Upper lobe of left lung (tissue), 6 donors: ENCODE results near the gene RPS14. TPM values are rescaled to one million over a fixed set of nuclear protein-coding genes. Genes with fewer than 3 reads are reported as not detected.

Experiments
- ATAC-seq, 2 donors: fragments of 200-7000 bp; cut with Tn5 transposase; one replicate each; pipeline ENCODE4 v1.9.1; 2022; ENCODE audit warnings: mild to moderate bottlenecking in 2 of 2, moderate library complexity in 2 of 2; ENCODE audit not compliant: low FRiP score in 2 of 2
- DNase-seq, 2 donors: peaks; one replicate each; pipeline ENCODE4 v3.0.0-alpha.2; 2019 to 2020
- H3K27ac ChIP-seq, 4 donors: fragments of 200-600 bp; sonication (generic); one replicate each; pipeline ENCODE4 v1.5.1; 2016 to 2019
- H3K27me3 ChIP-seq, 4 donors: fragments of 200-600 bp; sonication (generic); one replicate each; pipeline ENCODE4 v1.5.1; 2017 to 2019
- H3K36me3 ChIP-seq, 4 donors: fragments of 200-600 bp; sonication (generic); one replicate each; pipeline ENCODE4 v1.5.1; 2016 to 2019
- H3K4me1 ChIP-seq, 4 donors: fragments of 200-600 bp; sonication (generic); one replicate each; pipeline ENCODE4 v1.5.1; 2018 to 2019
- H3K4me3 ChIP-seq, 4 donors: fragments of 200-600 bp; sonication (generic); one replicate each; pipeline ENCODE4 v1.5.1; 2017 to 2019; ENCODE audit warnings: mild to moderate bottlenecking in 2 of 4, moderate library complexity in 1 of 4
- H3K9me3 ChIP-seq, 4 donors: fragments of 200-600 bp; sonication (generic); one replicate each; pipeline ENCODE4 v1.5.1; 2018 to 2019
- EP300 ChIP-seq, 4 donors: sonication (generic); formaldehyde crosslinking; IDR thresholded peaks; one replicate each; pipeline ENCODE4 v1.5.1; 2017; ENCODE audit warnings: antibody characterized with exemption in 4 of 4, control low read depth in 2 of 4
- POLR2A ChIP-seq, 4 donors: fragments of 450-650 bp; IDR thresholded peaks; one replicate each; pipeline ENCODE4 v1.5.1; 2016 to 2017; ENCODE audit warnings: antibody characterized with exemption in 4 of 4, mild to moderate bottlenecking in 2 of 4
- POLR2AphosphoS5 ChIP-seq, 2 donors: sonication (generic); formaldehyde crosslinking; IDR thresholded peaks; one replicate each; pipeline ENCODE4 v1.5.1; 2017; ENCODE audit warnings: antibody characterized with exemption in 2 of 2
- WGBS, 2 donors: methylation state at CpG; one replicate each; pipeline ENCODE4 v1.1.5; 2017 to 2018; 5-methylcytosine and 5-hydroxymethylcytosine counted together
- total RNA-seq, 6 donors: library from RNA; depleted of rRNA in 4 of 6; stranded (reverse); fragments of >200 nt in 4 of 6; gene quantifications; one replicate each; pipeline versions ENCODE4 v1.1.0 to v1.2.1, GENCODE V29; 2016 to 2021
- TF ChIP-seq, protein P1 (sequence below), 6 experiments: fragments of 450-650 bp in 4 of 6; fragments of 200-600 bp in 2 of 6; sonication (generic) in 2 of 6; IDR thresholded peaks; one replicate each; pipeline ENCODE4 v1.5.1; 2016 to 2019; ENCODE audit warnings: antibody characterized with exemption in 6 of 6
- donor health status: DM: no; HTN: no; CAD: no; lungs with moderate emphysema.
- donor health status: DM: no; HTN: yes; CAD: no; lungs with severe emphysema.

RPS14 gene
- total RNA-seq, 6 donors from 2014 or later = 806 to 1,982 (median 1,727) TPM

DNA sequence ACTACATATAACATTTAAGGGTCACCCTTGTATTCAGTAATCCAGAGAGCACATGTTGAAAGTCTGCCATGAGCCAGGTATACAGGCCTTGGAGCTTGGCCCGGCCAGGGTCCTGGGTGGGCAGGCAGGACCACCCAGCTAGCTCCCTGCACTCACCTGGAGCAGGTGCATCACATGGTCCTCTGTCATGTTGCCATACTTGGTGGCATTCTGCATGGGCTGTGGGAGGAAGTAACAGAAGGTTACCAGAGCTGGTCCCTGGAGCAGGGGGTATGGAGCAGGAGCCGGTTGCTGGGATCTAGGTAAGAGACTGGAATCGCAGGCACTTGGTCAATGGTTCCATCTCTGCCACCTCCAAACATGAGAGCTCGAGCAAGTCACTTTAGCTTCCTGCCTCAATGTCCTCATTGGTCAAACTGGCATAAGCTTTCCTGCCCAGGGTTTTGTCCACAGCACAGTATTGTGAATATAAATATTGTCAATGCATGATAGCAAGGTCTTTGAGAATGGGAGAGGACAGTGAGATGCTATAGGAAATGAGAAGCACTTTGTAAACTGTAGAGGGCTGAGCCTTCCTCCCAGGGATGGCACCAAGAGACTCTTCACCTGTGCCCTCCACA, 43.3 kb downstream of the RPS14 start:
- peaks cover 41 to 73% (median 63%) of the 10 kb centered on the region in 4 donors for H3K36me3 ChIP-seq
- no peak for DNase-seq
- ATAC-seq = no peak
- peak overlapping the region; percentile 54 to 95 (median 94) for H3K27ac ChIP-seq
- H3K27me3 ChIP-seq = no peaks in the 10 kb centered on the region
- TF ChIP-seq EP300 (IDR thresholded peaks at IDR 0.05) = no peak
- TF ChIP-seq POLR2AphosphoS5 (IDR thresholded peaks at IDR 0.05) = no peak
- TF ChIP-seq, protein P1, sequence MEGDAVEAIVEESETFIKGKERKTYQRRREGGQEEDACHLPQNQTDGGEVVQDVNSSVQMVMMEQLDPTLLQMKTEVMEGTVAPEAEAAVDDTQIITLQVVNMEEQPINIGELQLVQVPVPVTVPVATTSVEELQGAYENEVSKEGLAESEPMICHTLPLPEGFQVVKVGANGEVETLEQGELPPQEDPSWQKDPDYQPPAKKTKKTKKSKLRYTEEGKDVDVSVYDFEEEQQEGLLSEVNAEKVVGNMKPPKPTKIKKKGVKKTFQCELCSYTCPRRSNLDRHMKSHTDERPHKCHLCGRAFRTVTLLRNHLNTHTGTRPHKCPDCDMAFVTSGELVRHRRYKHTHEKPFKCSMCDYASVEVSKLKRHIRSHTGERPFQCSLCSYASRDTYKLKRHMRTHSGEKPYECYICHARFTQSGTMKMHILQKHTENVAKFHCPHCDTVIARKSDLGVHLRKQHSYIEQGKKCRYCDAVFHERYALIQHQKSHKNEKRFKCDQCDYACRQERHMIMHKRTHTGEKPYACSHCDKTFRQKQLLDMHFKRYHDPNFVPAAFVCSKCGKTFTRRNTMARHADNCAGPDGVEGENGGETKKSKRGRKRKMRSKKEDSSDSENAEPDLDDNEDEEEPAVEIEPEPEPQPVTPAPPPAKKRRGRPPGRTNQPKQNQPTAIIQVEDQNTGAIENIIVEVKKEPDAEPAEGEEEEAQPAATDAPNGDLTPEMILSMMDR (IDR thresholded peaks at IDR 0.05) = no peak
- TF ChIP-seq POLR2A (IDR thresholded peaks at IDR 0.05) = no peak
- H3K9me3 ChIP-seq = no peaks in the 10 kb centered on the region
- no peak overlapping the region for H3K4me3 ChIP-seq
- 87 to 90% methylated on average over 3 to 4 of the region's 4 CpGs for WGBS, 2 donors
- H3K4me1 ChIP-seq = peaks cover 35 to 49% (median 41%) of the 10 kb centered on the region in 4 donors

DNA sequence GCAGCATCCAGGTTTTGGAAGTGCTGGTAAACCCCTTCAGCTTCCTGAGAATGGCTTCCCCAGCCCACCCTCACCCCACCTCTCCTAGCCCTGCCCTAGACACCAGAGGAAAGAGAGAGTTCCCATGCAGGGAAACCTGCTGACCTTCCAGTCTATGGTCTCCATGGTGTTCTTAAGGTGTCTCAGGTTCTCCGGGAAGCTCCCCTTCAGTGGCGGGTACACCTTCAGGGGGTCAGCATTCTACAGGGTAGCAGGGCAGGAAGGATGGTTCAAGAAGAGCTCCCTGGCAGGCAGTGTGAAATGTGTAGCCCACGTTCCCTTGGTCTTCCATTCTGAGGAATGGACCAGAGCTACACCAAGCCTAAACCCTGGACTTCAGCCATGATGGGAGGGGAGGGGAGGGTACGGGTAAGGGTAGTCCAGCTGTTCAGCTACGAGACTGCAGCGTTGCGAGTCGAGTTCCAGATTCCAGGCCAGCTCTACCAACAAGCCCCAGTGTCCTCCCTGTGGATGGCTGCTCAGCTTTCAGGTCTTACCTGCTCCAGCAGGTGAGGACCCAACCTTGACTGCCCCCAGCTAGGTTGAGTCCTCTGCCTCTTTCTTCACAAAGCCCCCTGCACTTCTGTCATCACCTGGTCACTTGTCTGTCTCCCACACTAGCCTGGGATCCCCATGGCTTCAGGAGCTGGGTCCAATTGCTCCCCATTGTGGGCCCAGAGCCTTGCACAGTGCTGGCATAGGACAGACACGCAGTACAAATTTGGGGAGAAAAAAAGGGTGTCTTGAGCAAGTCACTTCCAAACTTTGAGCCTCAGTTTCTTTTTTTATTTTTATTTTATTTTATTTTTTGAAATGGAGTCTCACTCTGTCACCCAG, 44.4 kb downstream of the RPS14 start:
- Histone ChIP-seq H3K27ac (peak overlapping the region in 3 of 4 donors; percentile 18 to 64 (median 26)), H3K36me3 (peaks cover 48 to 83% (median 72%) of the 10 kb centered on the region in 4 donors), H3K27me3 (no peaks in the 10 kb centered on the region), H3K9me3 (no peaks in the 10 kb centered on the region), H3K4me3 (no peak overlapping the region), H3K4me1 (peaks cover 26 to 41% (median 34%) of the 10 kb centered on the region in 4 donors)
- WGBS, 2 donors = 81 to 86% methylated on average over 9 of the region's 9 CpGs
- no peak for ATAC-seq
- no peak for TF ChIP-seq POLR2AphosphoS5 (IDR thresholded peaks at IDR 0.05)
- no peak for TF ChIP-seq EP300 (IDR thresholded peaks at IDR 0.05)
- DNase-seq = no peak

DNA sequence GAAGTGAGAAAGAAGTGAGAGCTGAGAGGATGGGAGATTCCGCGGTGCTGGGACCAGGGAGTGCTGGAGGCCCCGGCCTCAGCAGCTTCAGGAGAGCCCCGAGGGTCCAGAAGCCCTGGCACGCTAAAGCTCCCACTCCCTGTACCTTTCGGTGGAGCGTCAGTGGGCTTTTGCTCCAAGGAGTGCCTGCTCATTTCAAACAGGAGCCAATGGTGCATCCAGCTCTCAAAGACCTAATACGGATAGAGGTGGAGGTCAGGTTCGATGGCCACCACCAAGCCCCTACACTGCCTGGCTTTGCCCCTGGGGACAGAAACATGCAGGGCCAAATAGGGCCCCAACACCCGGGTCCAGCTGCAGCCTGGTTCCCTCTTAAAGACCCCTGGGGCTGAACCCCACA, 45.0 kb downstream of the RPS14 start:
- WGBS, 2 donors = 92% methylated on average over 10 of the region's 10 CpGs
- Histone ChIP-seq H3K27me3 (no peaks in the 10 kb centered on the region), H3K4me1 (peaks cover 22 to 37% (median 29%) of the 10 kb centered on the region in 4 donors), H3K4me3 (no peak overlapping the region), H3K36me3 (peaks cover 53 to 90% (median 78%) of the 10 kb centered on the region in 4 donors), H3K9me3 (no peaks in the 10 kb centered on the region), H3K27ac (peak overlapping the region in 2 of 4 donors; percentile 18 to 64)
- ATAC-seq (no peak), DNase-seq (no peak)
- TF ChIP-seq POLR2AphosphoS5 (IDR thresholded peaks at IDR 0.05) = no peak
- TF ChIP-seq, protein P1 (IDR thresholded peaks at IDR 0.05) = no peak
- TF ChIP-seq EP300 (IDR thresholded peaks at IDR 0.05) = no peak
- no peak for TF ChIP-seq POLR2A (IDR thresholded peaks at IDR 0.05)

DNA sequence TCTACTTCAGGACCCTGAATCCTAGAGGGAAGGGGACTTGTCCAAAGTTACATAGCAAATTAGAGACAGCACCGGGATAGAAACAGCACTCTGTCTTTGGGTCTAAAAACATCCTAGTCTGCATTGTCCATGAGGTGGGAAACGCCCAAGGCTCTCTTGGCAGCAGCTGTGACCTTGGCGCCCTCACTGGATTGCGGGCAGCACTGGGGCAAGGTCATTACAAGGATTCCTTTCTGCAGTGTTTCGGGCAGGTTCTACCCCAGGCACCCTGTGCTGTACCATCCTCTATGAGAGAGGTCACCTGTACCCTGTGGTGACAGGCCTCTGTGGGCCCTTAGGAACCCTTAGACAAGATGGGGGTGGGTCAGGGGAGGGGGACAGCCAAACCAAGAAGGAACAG, 45.4 kb downstream of the RPS14 start:
- peaks cover 20 to 33% (median 25%) of the 10 kb centered on the region in 4 donors for H3K4me1 ChIP-seq
- ATAC-seq (no peak), DNase-seq (no peak)
- WGBS, 2 donors = 64 to 77% methylated on average over 5 of the region's 5 CpGs
- no peaks in the 10 kb centered on the region for H3K9me3 ChIP-seq
- peaks cover 53 to 94% (median 82%) of the 10 kb centered on the region in 4 donors for H3K36me3 ChIP-seq
- no peaks in the 10 kb centered on the region for H3K27me3 ChIP-seq
- TF ChIP-seq POLR2AphosphoS5 (IDR thresholded peaks at IDR 0.05) (no peak), EP300 (IDR thresholded peaks at IDR 0.05) (no peak), POLR2A (IDR thresholded peaks at IDR 0.05) (no peak)
- H3K27ac ChIP-seq = peak overlapping the region in 2 of 4 donors; percentile 18 to 64
- H3K4me3 ChIP-seq = no peak overlapping the region

DNA sequence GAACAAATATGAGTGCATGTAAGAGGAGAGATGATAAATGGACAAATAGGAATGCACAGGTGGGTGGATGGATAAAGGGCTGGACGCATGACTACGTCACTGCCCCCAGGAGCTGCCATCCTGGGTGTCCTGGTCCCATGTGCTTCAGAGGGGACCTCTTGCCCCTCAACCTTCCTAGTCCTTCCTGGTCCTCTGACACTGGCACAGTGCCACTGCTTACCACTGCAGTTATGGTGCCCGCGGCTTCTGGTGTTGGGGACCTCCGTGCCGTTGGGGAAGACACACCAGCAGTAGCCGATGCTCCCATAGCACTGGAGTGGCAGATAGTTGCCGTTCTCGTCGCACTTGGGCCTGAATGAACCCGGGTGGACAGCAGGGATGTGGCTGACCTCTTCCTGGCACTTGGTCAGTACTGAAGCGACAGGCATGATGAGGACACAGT, 46.6 kb downstream of the RPS14 start:
- Histone ChIP-seq H3K27ac (no peak overlapping the region), H3K36me3 (peaks cover 53 to 99% (median 90%) of the 10 kb centered on the region in 4 donors), H3K27me3 (no peaks in the 10 kb centered on the region), H3K4me1 (peaks cover 9 to 21% (median 13%) of the 10 kb centered on the region in 4 donors), H3K4me3 (no peak overlapping the region), H3K9me3 (no peaks in the 10 kb centered on the region)
- no peak for DNase-seq
- WGBS, 2 donors = 94% methylated on average over 12 of the region's 12 CpGs
- TF ChIP-seq, protein P1 (IDR thresholded peaks at IDR 0.05) = no peak
- no peak for ATAC-seq
